Ishikawa (cell line): ENCODE measurements around the gene IGSF8.

Source experiments
- EP300 ChIP-seq: IDR thresholded peaks from 2 replicates; pipeline ENCODE4 v1.6.1; 2012; ENCODE audit warnings: borderline replicate concordance
- RAD21 ChIP-seq: IDR thresholded peaks from 2 replicates; pipeline ENCODE4 v1.6.1; 2012; ENCODE audit warnings: low read depth
- TAF1 ChIP-seq: IDR thresholded peaks from 2 replicates; pipeline ENCODE4 v1.6.1; 2012; ENCODE audit warnings: low read depth, mild to moderate bottlenecking

- TF ChIP-seq RAD21 (no peak), EP300 (no peak), TAF1 (no peak)
Measured at GRCh38 chr1:160048335-160048734, 50.1 kb downstream of the IGSF8 start.
